SJSA1 (cell line): ENCODE results near the gene FAM47B. TPM values are rescaled to one million over a fixed set of nuclear protein-coding genes. Genes with fewer than 3 reads are reported as not detected.

Experiments used
- DNase-seq, 2 experiments: peaks; one replicate each; pipeline ENCODE4 v3.0.0-alpha.2; 2015 to 2020; ENCODE audit warnings: low spot score in 2 of 2, low read depth in 1 of 2
- H3K27ac ChIP-seq: fragments of 250-450 bp; sonication (Bioruptor Pico); 2 replicates; pipeline ENCODE4 v1.5.1; 2020; ENCODE audit warnings: mild to moderate bottlenecking, moderate library complexity
- H3K27me3 ChIP-seq: fragments of 250-450 bp; sonication (Bioruptor Pico); replicated peaks from 2 replicates; pipeline ENCODE4 v1.5.1; 2020; ENCODE audit warnings: mild to moderate bottlenecking, moderate library complexity
- H3K36me3 ChIP-seq: fragments of 250-450 bp; sonication (Bioruptor Pico); 2 replicates; pipeline ENCODE4 v1.5.1; 2020; ENCODE audit warnings: mild to moderate bottlenecking
- H3K4me1 ChIP-seq: fragments of 250-450 bp; sonication (Bioruptor Pico); replicated peaks from 2 replicates; pipeline ENCODE4 v1.6.1; 2021; ENCODE audit warnings: mild to moderate bottlenecking
- H3K4me3 ChIP-seq: fragments of 250-450 bp; sonication (Bioruptor Pico); 2 replicates; pipeline ENCODE4 v1.5.1; 2020; ENCODE audit warnings: mild to moderate bottlenecking
- H3K9me3 ChIP-seq: fragments of 250-450 bp; sonication (Bioruptor Pico); replicated peaks from 2 replicates; pipeline ENCODE4 v1.5.1; 2020; ENCODE audit warnings: mild to moderate bottlenecking
- total RNA-seq: library from RNA; depleted of rRNA; stranded (reverse); fragments of >200 nt; shearing (Covaris generic); gene quantifications from 2 replicates; pipeline ENCODE4 v1.2.3, GENCODE V29; 2014

FAM47B gene
- total RNA-seq, 1 experiment from 2014 or later = not detected

DNA sequence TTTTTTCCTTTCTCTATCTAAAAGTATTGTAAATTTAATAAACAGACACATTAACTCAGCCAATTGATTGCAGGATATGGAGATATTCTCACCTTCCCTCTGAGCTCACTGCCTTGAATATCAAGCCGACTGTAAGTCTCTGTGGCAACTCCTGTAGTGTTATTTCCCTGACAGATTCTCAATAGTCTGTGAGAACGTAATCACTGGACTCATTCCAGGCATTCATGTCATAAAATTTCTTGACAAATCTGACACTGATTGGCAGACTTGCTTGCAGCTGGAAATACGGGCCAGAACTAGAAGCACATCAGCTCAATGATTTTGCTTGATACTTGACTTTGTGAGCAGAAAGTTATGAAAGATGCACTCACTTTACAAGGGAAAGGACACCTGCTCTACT, 29.6 kb downstream of the FAM47B start:
- no peak for DNase-seq
- Histone ChIP-seq H3K4me1 (no peaks in the 10 kb centered on the region), H3K9me3 (no peaks in the 10 kb centered on the region), H3K4me3 (no peak overlapping the region), H3K27ac (no peak overlapping the region), H3K36me3 (no peaks in the 10 kb centered on the region), H3K27me3 (no peaks in the 10 kb centered on the region)

DNA sequence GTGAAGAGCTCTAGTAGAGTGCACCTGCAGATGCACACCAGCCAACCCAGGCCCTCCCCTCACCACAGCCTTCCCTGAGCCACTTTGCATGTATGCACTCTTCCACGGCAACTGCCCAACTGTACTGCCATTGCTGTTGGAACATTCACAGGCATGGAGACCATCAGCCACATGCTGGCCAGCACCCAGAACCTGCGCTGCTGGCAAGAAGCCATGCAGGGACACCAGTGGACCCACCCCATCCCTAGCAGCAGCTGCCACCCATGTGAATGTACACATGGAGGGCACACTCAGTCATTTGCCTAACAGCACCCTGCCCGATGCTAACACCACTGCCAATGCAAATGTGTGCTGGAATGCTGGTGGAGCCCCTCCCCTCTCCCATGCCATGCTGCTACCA, 35.6 kb downstream of the FAM47B start:
- Histone ChIP-seq H3K4me3 (no peak overlapping the region), H3K9me3 (no peaks in the 10 kb centered on the region), H3K27ac (no peak overlapping the region), H3K4me1 (no peaks in the 10 kb centered on the region), H3K27me3 (no peaks in the 10 kb centered on the region), H3K36me3 (no peaks in the 10 kb centered on the region)
- DNase-seq = no peak

DNA sequence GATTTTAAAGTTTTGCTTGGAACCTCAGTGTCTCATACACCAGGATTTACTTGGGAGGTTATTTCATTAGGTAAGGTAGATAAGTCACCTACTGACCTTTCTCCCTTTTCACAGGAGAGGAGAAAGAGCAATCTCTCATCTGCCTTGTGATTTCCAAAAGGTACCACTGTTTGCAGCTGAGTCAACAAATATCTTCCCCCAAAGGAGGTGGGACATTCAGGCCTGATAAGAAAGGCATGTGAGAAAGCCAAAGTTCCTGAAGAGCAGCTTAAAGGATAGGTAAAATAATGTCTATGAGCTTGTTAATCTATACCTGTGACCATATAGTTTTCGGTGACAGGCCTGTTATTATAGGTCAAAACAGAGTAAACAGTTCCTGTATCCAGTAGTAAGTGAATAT, 45.0 kb downstream of the FAM47B start:
- no peaks in the 10 kb centered on the region for H3K4me1 ChIP-seq

More for the DNA sequence above, 45.0 kb downstream of the FAM47B start:
- Histone ChIP-seq H3K9me3 (no peaks in the 10 kb centered on the region), H3K36me3 (no peaks in the 10 kb centered on the region), H3K27me3 (no peaks in the 10 kb centered on the region), H3K4me3 (no peak overlapping the region), H3K27ac (no peak overlapping the region)
- no peak for DNase-seq
